IMR-90 (cell line): ENCODE measurements around the gene SMIM12. TPM values are rescaled to one million over a fixed set of nuclear protein-coding genes. Genes with fewer than 3 reads are reported as not detected.

Experiments used
- ATAC-seq: fragments of 200-7000 bp; cut with Tn5 transposase; 2 replicates; pipeline ENCODE4 v1.9.1; 2020; ENCODE audit warnings: low read depth, mild to moderate bottlenecking, moderate library complexity
- BruUV-seq: library from RNA; stranded (reverse); fragments of 400-500 nt; replicated peaks from 2 replicates; lab custom pipeline; 2021; lab: Mats Ljungman, UMichigan
- CTCF ChIA-PET: fragments of 300-600 bp; formaldehyde crosslinking; extraction: SDS; loops from one replicate; lab custom pipeline; 2021; ENCODE audit warnings: antibody characterized with exemption; lab: Yijun Ruan, JAX
- POLR2A ChIA-PET: fragments of 300-600 bp; sonication (Branson Sonifier 250); formaldehyde crosslinking; loops from one replicate; lab custom pipeline; 2022; ENCODE audit warnings: antibody characterized with exemption; ENCODE audit not compliant: unreplicated experiment; lab: Charles Lee
- DNase-seq: peaks from one replicate; pipeline ENCODE4 v3.0.0; 2013
- H2AFZ ChIP-seq: replicated peaks from 2 replicates; pipeline ENCODE3; 2013; ENCODE audit warnings: low read length, mild to moderate bottlenecking; ENCODE audit not compliant: poor library complexity
- H2AK5ac ChIP-seq: 2 replicates; pipeline ENCODE4 v1.6.1; 2013; ENCODE audit warnings: low read depth, low read length, inconsistent platforms
- H2AK9ac ChIP-seq: replicated peaks from 2 replicates; pipeline ENCODE3; 2013; ENCODE audit warnings: mild to moderate bottlenecking, low read depth, low read length, moderate library complexity; ENCODE audit not compliant: poor library complexity
- H2BK120ac ChIP-seq: 2 replicates; pipeline ENCODE4 v1.6.1; 2013; ENCODE audit warnings: low read depth, low read length, inconsistent platforms
- H2BK15ac ChIP-seq: 3 replicates; pipeline ENCODE4 v1.6.1; 2013; ENCODE audit warnings: low read depth, low read length, inconsistent platforms
- H2BK20ac ChIP-seq: 2 replicates; pipeline ENCODE4 v1.6.1; 2013; ENCODE audit warnings: low read depth, mild to moderate bottlenecking, inconsistent platforms, low read length, moderate library complexity
- H2BK5ac ChIP-seq: 2 replicates; pipeline ENCODE4 v1.6.1; 2013; ENCODE audit warnings: mild to moderate bottlenecking, low read depth, low read length, inconsistent platforms; ENCODE audit not compliant: poor library complexity, severe bottlenecking
- H3K14ac ChIP-seq: replicated peaks from 2 replicates; pipeline ENCODE4 v1.6.1; 2013; ENCODE audit warnings: low read depth, low read length, inconsistent platforms
- H3K18ac ChIP-seq: 2 replicates; pipeline ENCODE4 v1.6.1; 2013; ENCODE audit warnings: low read depth, low read length, control low read depth
- H3K23ac ChIP-seq: 2 replicates; pipeline ENCODE4 v1.6.1; 2013; ENCODE audit warnings: low read depth, low read length, inconsistent platforms
- H3K27ac ChIP-seq: 2 replicates; pipeline ENCODE4 v1.5.1; 2013; ENCODE audit warnings: mild to moderate bottlenecking, control low read depth, low read length; ENCODE audit not compliant: insufficient read depth
- H3K27me3 ChIP-seq: 2 replicates; pipeline ENCODE4 v1.6.1; 2013; ENCODE audit warnings: low read length; ENCODE audit not compliant: control insufficient read depth, insufficient read depth
- H3K36me3 ChIP-seq: 2 replicates; pipeline ENCODE4 v1.6.1; 2013; ENCODE audit warnings: low read length, mixed read lengths; ENCODE audit not compliant: control insufficient read depth, insufficient read depth
- H3K4ac ChIP-seq: 2 replicates; pipeline ENCODE4 v1.6.1; 2013; ENCODE audit warnings: low read depth, low read length, inconsistent platforms
- H3K4me1 ChIP-seq: 2 replicates; pipeline ENCODE4 v1.6.1; 2013; ENCODE audit warnings: low read length, mixed read lengths; ENCODE audit not compliant: control insufficient read depth, insufficient read depth
- H3K4me2 ChIP-seq: 2 replicates; pipeline ENCODE4 v1.6.1; 2013; ENCODE audit warnings: low read depth, mild to moderate bottlenecking, control low read depth, low read length, moderate library complexity
- H3K4me3 ChIP-seq: 2 replicates; pipeline ENCODE4 v1.5.1; 2013; ENCODE audit warnings: low read depth, mild to moderate bottlenecking, control low read depth, low read length, moderate library complexity; ENCODE audit not compliant: insufficient read depth
- H3K56ac ChIP-seq: 2 replicates; pipeline ENCODE4 v1.6.1; 2013; ENCODE audit warnings: low read length, inconsistent platforms; ENCODE audit not compliant: insufficient read depth; ENCODE audit errors: extremely low read depth
- H3K79me1 ChIP-seq, 2 experiments: 2 replicates each; pipeline ENCODE4 v1.6.1; 2013; ENCODE audit warnings: low read length in 2 of 2, inconsistent platforms in 1 of 2, low read depth in 1 of 2
- H3K9ac ChIP-seq: 2 replicates; pipeline ENCODE4 v1.6.1; 2013; ENCODE audit warnings: low read depth, low read length, control low read depth
- H3K9me1 ChIP-seq: 2 replicates; pipeline ENCODE4 v1.6.1; 2013; ENCODE audit warnings: low read length, inconsistent platforms; ENCODE audit not compliant: insufficient read depth
- H3K9me3 ChIP-seq: 2 replicates; pipeline ENCODE4 v1.6.1; 2013; ENCODE audit warnings: low read length; ENCODE audit not compliant: control insufficient read depth, insufficient read depth
- H4K20me1 ChIP-seq: 2 replicates; pipeline ENCODE4 v1.6.1; 2013; ENCODE audit warnings: low read length, inconsistent platforms; ENCODE audit not compliant: insufficient read depth
- H4K5ac ChIP-seq: 2 replicates; pipeline ENCODE4 v1.6.1; 2013; ENCODE audit warnings: mild to moderate bottlenecking, low read depth, low read length, control low read depth
- H4K8ac ChIP-seq, 2 experiments: 2 replicates each; pipeline ENCODE4 v1.6.1; 2013; ENCODE audit warnings: low read depth in 2 of 2, low read length in 2 of 2, control low read depth in 1 of 2, inconsistent platforms in 1 of 2
- H4K91ac ChIP-seq: 2 replicates; pipeline ENCODE4 v1.6.1; 2013; ENCODE audit warnings: low read depth, low read length, inconsistent platforms; ENCODE audit not compliant: insufficient read depth
- CEBPB ChIP-seq: IDR thresholded peaks from 2 replicates; pipeline ENCODE4 v1.6.1; 2012; ENCODE audit warnings: low read depth, low read length, improper control_type of control experiment
- FOS ChIP-seq: fragments of 150-350 bp; IDR thresholded peaks from 2 replicates; pipeline ENCODE4 v1.6.1; 2016; ENCODE audit warnings: low read depth, low read length
- MAZ ChIP-seq: IDR thresholded peaks from 2 replicates; pipeline ENCODE4 v1.6.1; 2012; ENCODE audit warnings: low read depth, mild to moderate bottlenecking, low read length, improper control_type of control experiment, moderate library complexity, borderline replicate concordance
- MXI1 ChIP-seq: IDR thresholded peaks from 2 replicates; pipeline ENCODE4 v1.6.1; 2012; ENCODE audit warnings: low read depth, mild to moderate bottlenecking, low read length, moderate library complexity, borderline replicate concordance
- NFE2L2 ChIP-seq: fragments of 150-350 bp; IDR thresholded peaks from 2 replicates; pipeline ENCODE4 v1.6.1; 2016; ENCODE audit warnings: low read depth, mild to moderate bottlenecking, low read length
- WGBS, 2 experiments: methylation state at CpG; one replicate each; pipeline versions ENCODE4 v1.1.5 to v1.1.7; 2013; ENCODE audit warnings: missing lambda C conversion rate in 2 of 2; ENCODE audit not compliant: insufficient read length in 1 of 2; ENCODE audit errors: extremely low coverage in 2 of 2; 5-methylcytosine and 5-hydroxymethylcytosine counted together
- dilution Hi-C: fragments of 300-500 bp; cut with HindIII; formaldehyde crosslinking; loops from one replicate; pipeline ENCODE4 v1.14.3; 2018; ENCODE audit warnings: low sequenced_read_pairs; ENCODE audit not compliant: unreplicated experiment
- in situ Hi-C: fragments of 300-500 bp; cut with MboI; formaldehyde crosslinking; loops from 3 replicates; pipeline ENCODE4 v1.14.3; 2019; ENCODE audit warnings: low sequenced_read_pairs, inconsistent platforms, mixed read lengths
- intact Hi-C: fragments of 100-400 bp; cut with micrococcal nuclease; formaldehyde crosslinking; loops from 2 replicates; pipeline ENCODE4 v1.10.0; 2022
- polyA plus RNA-seq, 3 experiments: library from polyadenylated mRNA; depleted of rRNA; stranded (reverse); fragments of >200 nt; gene quantifications; 2 replicates each; pipeline ENCODE4 v1.2.3, GENCODE V29; 2012; ENCODE audit warnings: low replicate concordance in 1 of 3
- total RNA-seq: library from RNA; depleted of rRNA; stranded (reverse); fragments of >200 nt; gene quantifications from 2 replicates; pipeline ENCODE4 v1.2.3, GENCODE V29; 2012

Gene SMIM12
- total and polyA plus RNA-seq, 2 of the 4 experiments (the other 2 are of a cell fraction): 31.9 to 44.4 TPM

- Histone ChIP-seq H3K4me3 (no peak overlapping the region), H3K36me3 (peaks cover 7% of the 10 kb centered on the region), H3K56ac (no peak overlapping the region), H3K18ac (no peak overlapping the region), H4K5ac (no peak overlapping the region), H2AK9ac (no peak overlapping the region), H4K91ac (no peak overlapping the region), H3K9ac (no peak overlapping the region), H3K27ac (no peak overlapping the region), H3K9me3 (no peaks in the 10 kb centered on the region), H3K14ac (no peak overlapping the region), H3K4me1 (no peaks in the 10 kb centered on the region), H3K4me2 (no peak overlapping the region), H3K9me1 (no peaks in the 10 kb centered on the region; the same call in 1 of the 2 replicates), H2AK5ac (no peak overlapping the region), H3K4ac (no peak overlapping the region), H4K8ac (no peak overlapping the region), H2BK20ac (no peak overlapping the region), H2BK15ac (no peak overlapping the region), H2AFZ (no peak overlapping the region), H2BK120ac (no peak overlapping the region), H3K79me1 (peaks cover 21 to 27% of the 10 kb centered on the region in 2 experiments), H4K20me1 (peaks cover 18% of the 10 kb centered on the region), H2BK5ac (no peak overlapping the region), H3K27me3 (no peaks in the 10 kb centered on the region), H3K23ac (no peak overlapping the region)
- no peak for DNase-seq
- ATAC-seq: no peak
- dilution Hi-C loops: no loop called here
- no CpG with 5 or more reads among the region's 7 CpGs for whole genome bisulfite sequencing, 2 experiments
- intact Hi-C loops: no loop called here
- in situ Hi-C loops: no loop called here
- POLR2A ChIA-PET: no interaction called here
- BruUV-seq: no TSS peak
- CTCF ChIA-PET: interaction anchor here (1.6 kb wide), 1 partner anchor 61 kb away, joined by 4 read pairs; no protein-coding TSS in a partner anchor
- TF ChIP-seq MXI1: no peak
- TF ChIP-seq MAZ: no peak
- no peak for TF ChIP-seq CEBPB
- TF ChIP-seq NFE2L2: no peak
- no peak for TF ChIP-seq FOS
Observed at GRCh38 chr1:34847094-34847493, 12.5 kb downstream of the SMIM12 start.
